NCI-H128 (cell line): ENCODE measurements around the gene CREB5.
A peak's percentile ranks its signal among the peaks of the same experiment; 100 is the strongest.

Experiments
- DNase-seq: peaks from one replicate; lab custom pipeline; 2025; ENCODE audit not compliant: unreplicated experiment; lab: John Stamatoyannopoulos, UW

Gene CREB5

DNA sequence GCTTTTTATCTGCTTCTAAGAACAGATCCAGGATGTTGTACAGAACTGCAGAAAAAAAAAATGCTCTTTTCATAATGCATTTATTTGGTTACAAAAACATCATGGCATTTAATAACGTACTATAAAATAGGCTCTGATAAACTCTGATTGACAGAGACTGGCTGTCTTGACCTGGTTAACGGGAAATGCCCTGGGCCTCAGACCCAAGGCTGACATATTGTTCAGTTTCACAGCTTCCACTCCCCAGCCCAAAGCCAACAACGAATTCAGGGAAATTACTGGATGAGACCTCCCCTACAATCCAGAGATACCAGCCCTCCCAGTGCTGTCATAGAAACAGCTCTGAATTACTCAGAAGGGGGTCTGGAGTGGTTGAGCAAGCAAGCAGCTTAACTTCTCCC is 260.1 kb downstream of the CREB5 start:
- DNase-seq = no peak

- no peak for DNase-seq
Observed at GRCh38 chr7:28674359-28674782, 262.1 kb downstream of the CREB5 start.

DNA sequence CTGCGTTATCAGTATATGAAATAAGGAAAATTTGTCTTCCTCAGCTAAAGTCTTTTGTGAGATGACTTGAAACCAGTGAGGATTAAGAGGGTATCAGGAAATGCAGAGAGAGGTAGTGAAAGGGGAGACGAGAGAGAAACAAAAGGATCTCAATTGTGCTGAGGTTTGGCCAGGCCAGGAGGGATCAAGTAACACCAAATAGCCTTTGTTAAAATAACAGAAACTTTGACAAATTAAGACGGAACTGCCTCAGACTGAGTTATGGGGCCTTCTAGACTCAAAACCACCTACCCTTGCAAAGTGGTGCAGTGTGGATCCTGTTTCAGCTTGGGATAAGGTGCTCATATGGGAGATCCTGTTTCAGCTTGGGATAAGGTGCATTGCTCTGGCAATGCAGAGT is 263.1 kb downstream of the CREB5 start:
- DNase-seq = no peak

DNA sequence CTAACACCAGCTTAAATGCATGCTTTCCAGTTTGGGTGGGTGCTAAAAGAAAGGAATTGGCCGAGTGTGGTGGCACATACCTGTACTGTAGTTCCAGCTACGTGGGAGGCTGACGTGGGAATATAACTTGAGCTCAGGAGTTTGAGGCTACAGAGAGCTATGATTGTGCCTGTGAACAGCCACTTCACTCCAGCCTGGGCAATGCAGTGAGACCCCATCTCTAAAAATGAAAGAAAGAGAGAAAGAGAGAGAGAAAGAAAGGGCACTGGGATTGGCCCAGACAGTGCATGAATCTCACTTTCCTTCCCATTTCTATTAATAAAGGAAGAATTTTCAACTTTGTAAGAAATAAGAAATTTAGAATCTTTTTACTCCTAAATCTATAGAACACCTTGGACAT is 265.4 kb downstream of the CREB5 start:
- no peak for DNase-seq

- DNase-seq = no peak
Observed at GRCh38 chr7:28678431-28678965, 266.2 kb downstream of the CREB5 start.

- no peak for DNase-seq
Observed at GRCh38 chr7:28681693-28682310, 269.5 kb downstream of the CREB5 start.

GRCh38 chr7:28682801-28683200 is 270.5 kb downstream of the CREB5 start:
- no peak for DNase-seq

DNA sequence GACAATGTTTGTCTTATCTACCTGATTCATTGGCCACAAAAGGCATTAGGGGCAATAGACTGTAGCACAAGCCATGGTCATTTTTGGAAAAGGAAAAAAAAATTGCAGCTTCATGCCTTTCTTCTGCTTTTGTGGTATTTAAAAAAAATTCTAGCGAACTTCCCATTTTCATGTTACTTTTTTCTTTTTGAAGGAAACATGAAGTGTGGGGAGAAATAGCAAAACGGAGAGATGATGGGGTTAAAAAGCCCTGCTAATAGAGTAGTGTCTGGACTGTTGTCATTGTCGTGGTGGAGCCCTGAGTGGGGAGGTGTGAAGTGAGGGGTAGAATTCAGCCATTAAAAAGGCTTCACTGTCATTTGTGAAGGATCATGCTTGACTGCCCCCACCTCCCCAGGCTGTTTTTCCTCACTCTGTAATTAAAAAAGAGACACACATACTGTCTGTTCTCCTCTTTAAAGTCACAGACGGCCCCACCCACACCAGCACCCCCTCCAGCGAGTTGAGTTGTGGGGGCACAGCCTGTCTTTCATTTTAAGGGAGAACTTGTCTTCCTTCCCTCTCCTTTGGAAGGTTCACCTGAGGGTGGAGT is 272.4 kb downstream of the CREB5 start:
- no peak for DNase-seq

- no peak for DNase-seq
Observed at GRCh38 chr7:28685242-28685643, 272.9 kb downstream of the CREB5 start.

GRCh38 chr7:28685644-28686417 is 273.5 kb downstream of the CREB5 start:
- DNase-seq = no peak

- DNase-seq = no peak
Observed at GRCh38 chr7:28686418-28686800, 274.1 kb downstream of the CREB5 start.

- DNase-seq = no peak
Observed at GRCh38 chr7:28687537-28687936, 275.2 kb downstream of the CREB5 start.

GRCh38 chr7:28688174-28688573 is 275.9 kb downstream of the CREB5 start:
- no peak for DNase-seq

DNA sequence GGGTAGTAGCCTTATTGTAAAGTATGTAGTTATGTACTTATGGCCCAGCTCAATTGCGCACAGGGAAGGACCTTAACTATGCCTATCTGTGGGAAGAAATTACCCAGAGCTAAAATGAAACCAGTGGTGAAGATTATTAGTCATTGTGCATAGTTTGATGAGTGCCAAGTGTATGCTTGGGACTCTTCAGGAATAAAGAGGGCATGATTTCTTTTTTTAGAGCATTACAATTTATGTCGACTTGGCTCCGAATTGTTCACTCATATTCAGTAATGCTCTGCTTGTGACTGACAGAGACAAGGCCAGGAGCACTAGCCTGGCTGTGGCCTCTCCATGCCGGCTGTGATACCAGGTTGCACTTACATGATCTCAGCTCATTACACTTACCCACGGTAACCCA is 276.3 kb downstream of the CREB5 start:
- DNase-seq = no peak

- no peak for DNase-seq
Observed at GRCh38 chr7:28695300-28696295, 283.3 kb downstream of the CREB5 start.

DNA sequence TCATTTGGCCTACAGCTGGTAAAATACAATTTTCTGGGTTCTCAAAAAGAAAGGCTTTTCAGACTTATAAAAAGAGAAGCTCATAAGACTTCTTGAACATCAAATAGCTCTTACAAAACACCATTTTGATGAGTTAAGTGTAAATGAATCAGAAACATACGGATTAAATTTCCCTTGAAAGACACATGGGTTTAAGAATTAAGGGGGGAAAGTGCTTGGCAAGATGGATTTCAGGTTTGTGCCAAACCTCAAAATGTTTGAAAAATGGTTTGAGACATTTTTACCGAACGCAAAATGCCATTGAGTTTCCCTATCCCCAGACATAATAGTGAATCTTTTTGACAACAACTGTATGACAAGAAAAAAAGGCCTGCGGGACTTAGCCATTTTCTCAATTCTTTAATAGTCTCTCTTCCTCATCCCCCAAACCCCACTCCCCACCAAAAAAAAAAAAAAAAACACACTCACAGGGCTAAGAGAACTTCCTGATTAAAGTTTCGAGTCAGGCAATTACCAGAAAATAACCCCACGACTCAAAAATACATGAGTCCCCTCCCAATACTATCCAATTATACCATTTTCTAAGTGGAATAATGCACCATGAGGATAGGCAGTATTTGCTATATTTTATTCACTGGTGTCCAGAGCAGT is 285.7 kb downstream of the CREB5 start:
- no peak for DNase-seq

GRCh38 chr7:28698840-28699239 is 286.5 kb downstream of the CREB5 start:
- no peak for DNase-seq

- peak; percentile 63 for DNase-seq
Observed at GRCh38 chr7:28700096-28700495, 287.8 kb downstream of the CREB5 start.

DNA sequence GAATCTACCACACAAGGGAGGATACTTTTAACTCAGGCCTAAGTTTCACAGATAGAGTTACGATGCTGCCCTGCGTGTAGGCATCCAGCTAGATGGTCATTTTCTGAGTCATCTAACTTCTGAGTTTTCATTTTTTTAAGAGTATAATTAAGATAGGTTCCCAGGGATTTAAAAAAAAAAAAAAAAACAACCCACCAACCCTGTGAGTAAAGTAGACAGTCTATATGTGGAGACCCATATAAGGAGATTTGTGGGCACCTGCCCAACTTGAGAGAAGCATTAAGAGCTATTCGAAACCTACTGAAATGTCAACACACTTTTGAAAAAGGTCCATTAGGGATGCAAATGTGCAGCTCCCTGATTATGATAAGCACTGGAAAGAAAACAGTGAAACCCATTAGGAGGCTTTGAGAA is 288.5 kb downstream of the CREB5 start:
- peak; percentile 84 for DNase-seq

DNA sequence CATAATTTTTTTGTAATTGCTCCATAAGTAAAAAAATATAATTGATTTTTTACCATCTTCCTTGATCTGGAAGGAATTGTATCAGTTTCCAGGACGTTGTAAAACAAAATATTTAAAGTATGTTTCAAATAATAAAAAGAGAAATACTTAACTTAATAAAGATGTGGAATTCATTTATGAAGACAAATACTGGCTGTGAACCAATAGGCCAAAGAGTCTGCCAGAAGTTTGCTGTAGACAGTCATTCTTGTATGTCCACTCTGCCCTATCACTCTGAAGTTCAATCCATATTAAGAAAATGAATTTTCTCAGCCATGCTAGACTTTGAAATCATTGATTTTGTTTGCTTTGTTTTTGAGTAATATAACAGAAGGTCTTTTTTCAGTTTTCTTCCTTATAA is 289.4 kb downstream of the CREB5 start:
- no peak for DNase-seq
